ENCODE results near the gene ZNF234. TPM values are rescaled to one million over a fixed set of nuclear protein-coding genes. Genes with fewer than 3 reads are reported as not detected.
A peak's percentile ranks its signal among the peaks of the same experiment; 100 is the strongest.

ZNF234 gene
- total RNA-seq, 1 experiment from 2014 or later: 7.5 TPM

DNA sequence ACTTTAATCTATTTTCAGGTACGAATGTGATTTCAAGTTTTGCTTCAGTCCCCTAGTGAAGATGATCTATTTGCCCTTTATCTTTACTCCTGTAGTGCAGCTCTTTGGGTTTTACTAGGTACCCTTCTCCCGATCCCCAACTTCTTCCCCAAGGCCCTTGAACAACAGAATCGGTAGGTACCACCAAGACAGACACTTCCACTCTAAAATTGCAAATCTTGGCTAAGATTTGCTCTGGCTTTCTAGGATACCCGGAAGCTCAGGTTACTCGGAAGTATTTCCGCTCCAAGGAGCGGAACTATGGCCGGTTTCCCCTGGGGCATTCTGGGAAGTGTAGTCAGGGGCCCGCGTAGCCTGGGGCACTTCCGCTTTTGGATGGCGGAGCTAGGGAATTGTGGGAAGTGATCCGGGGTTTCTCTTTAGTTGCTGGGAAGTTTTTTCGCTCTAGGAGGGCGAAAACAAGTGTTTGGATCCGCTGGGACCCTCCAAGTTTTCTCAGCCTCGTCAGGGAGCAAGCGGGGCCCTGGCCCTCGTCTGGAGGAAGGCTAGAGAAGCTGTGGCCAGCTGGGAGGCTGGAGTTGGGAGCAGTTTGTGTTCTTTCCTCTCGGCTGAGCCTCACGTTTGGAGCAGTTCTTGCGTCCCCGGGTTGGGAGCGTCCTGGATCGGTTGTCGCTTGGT, 65.9 kb downstream of the ZNF234 start (continued):
- TF ChIP-seq, protein P1, sequence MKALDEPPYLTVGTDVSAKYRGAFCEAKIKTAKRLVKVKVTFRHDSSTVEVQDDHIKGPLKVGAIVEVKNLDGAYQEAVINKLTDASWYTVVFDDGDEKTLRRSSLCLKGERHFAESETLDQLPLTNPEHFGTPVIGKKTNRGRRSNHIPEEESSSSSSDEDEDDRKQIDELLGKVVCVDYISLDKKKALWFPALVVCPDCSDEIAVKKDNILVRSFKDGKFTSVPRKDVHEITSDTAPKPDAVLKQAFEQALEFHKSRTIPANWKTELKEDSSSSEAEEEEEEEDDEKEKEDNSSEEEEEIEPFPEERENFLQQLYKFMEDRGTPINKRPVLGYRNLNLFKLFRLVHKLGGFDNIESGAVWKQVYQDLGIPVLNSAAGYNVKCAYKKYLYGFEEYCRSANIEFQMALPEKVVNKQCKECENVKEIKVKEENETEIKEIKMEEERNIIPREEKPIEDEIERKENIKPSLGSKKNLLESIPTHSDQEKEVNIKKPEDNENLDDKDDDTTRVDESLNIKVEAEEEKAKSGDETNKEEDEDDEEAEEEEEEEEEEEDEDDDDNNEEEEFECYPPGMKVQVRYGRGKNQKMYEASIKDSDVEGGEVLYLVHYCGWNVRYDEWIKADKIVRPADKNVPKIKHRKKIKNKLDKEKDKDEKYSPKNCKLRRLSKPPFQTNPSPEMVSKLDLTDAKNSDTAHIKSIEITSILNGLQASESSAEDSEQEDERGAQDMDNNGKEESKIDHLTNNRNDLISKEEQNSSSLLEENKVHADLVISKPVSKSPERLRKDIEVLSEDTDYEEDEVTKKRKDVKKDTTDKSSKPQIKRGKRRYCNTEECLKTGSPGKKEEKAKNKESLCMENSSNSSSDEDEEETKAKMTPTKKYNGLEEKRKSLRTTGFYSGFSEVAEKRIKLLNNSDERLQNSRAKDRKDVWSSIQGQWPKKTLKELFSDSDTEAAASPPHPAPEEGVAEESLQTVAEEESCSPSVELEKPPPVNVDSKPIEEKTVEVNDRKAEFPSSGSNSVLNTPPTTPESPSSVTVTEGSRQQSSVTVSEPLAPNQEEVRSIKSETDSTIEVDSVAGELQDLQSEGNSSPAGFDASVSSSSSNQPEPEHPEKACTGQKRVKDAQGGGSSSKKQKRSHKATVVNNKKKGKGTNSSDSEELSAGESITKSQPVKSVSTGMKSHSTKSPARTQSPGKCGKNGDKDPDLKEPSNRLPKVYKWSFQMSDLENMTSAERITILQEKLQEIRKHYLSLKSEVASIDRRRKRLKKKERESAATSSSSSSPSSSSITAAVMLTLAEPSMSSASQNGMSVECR (CRISPR knock-in tag; IDR thresholded peaks at IDR 0.05; ENCODE audit: borderline replicate concordance): 0 out of 2 replicates have a peak, but pooled peaks have one; percentile 39
- no peak for TF ChIP-seq ZNF138 (CRISPR knock-in tag; conservative IDR thresholded peaks at IDR 0.05)
- no peak for TF ChIP-seq GRHL2 (CRISPR knock-in tag; IDR thresholded peaks at IDR 0.05; ENCODE audit: insufficient replicate concordance, severe bottlenecking)
- TF ChIP-seq, protein P2, sequence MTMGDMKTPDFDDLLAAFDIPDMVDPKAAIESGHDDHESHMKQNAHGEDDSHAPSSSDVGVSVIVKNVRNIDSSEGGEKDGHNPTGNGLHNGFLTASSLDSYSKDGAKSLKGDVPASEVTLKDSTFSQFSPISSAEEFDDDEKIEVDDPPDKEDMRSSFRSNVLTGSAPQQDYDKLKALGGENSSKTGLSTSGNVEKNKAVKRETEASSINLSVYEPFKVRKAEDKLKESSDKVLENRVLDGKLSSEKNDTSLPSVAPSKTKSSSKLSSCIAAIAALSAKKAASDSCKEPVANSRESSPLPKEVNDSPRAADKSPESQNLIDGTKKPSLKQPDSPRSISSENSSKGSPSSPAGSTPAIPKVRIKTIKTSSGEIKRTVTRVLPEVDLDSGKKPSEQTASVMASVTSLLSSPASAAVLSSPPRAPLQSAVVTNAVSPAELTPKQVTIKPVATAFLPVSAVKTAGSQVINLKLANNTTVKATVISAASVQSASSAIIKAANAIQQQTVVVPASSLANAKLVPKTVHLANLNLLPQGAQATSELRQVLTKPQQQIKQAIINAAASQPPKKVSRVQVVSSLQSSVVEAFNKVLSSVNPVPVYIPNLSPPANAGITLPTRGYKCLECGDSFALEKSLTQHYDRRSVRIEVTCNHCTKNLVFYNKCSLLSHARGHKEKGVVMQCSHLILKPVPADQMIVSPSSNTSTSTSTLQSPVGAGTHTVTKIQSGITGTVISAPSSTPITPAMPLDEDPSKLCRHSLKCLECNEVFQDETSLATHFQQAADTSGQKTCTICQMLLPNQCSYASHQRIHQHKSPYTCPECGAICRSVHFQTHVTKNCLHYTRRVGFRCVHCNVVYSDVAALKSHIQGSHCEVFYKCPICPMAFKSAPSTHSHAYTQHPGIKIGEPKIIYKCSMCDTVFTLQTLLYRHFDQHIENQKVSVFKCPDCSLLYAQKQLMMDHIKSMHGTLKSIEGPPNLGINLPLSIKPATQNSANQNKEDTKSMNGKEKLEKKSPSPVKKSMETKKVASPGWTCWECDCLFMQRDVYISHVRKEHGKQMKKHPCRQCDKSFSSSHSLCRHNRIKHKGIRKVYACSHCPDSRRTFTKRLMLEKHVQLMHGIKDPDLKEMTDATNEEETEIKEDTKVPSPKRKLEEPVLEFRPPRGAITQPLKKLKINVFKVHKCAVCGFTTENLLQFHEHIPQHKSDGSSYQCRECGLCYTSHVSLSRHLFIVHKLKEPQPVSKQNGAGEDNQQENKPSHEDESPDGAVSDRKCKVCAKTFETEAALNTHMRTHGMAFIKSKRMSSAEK (CRISPR knock-in tag; IDR thresholded peaks at IDR 0.05; ENCODE audit: borderline replicate concordance): no peak
- TF ChIP-seq SP1 (CRISPR knock-in tag; conservative IDR thresholded peaks at IDR 0.05): 0 out of 2 replicates have a peak, but pooled peaks have one; percentile 27
- TF ChIP-seq ZNF263 (CRISPR knock-in tag; IDR thresholded peaks at IDR 0.05; ENCODE audit: low read depth): no peak
- no peak for TF ChIP-seq TEAD4 (CRISPR knock-in tag; IDR thresholded peaks at IDR 0.05)
- TF ChIP-seq, protein P3, sequence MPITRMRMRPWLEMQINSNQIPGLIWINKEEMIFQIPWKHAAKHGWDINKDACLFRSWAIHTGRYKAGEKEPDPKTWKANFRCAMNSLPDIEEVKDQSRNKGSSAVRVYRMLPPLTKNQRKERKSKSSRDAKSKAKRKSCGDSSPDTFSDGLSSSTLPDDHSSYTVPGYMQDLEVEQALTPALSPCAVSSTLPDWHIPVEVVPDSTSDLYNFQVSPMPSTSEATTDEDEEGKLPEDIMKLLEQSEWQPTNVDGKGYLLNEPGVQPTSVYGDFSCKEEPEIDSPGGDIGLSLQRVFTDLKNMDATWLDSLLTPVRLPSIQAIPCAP (CRISPR knock-in tag; IDR thresholded peaks at IDR 0.05): no peak
- TF ChIP-seq ZNF416 (CRISPR knock-in tag; IDR thresholded peaks at IDR 0.05): no peak
- TF ChIP-seq ETV6 (CRISPR knock-in tag; IDR thresholded peaks at IDR 0.05): peak; percentile 55
- no peak for TF ChIP-seq MLX (CRISPR knock-in tag; IDR thresholded peaks at IDR 0.05)
- TF ChIP-seq GABPB1 (CRISPR knock-in tag; IDR thresholded peaks at IDR 0.05): no peak
- TF ChIP-seq, protein P4, sequence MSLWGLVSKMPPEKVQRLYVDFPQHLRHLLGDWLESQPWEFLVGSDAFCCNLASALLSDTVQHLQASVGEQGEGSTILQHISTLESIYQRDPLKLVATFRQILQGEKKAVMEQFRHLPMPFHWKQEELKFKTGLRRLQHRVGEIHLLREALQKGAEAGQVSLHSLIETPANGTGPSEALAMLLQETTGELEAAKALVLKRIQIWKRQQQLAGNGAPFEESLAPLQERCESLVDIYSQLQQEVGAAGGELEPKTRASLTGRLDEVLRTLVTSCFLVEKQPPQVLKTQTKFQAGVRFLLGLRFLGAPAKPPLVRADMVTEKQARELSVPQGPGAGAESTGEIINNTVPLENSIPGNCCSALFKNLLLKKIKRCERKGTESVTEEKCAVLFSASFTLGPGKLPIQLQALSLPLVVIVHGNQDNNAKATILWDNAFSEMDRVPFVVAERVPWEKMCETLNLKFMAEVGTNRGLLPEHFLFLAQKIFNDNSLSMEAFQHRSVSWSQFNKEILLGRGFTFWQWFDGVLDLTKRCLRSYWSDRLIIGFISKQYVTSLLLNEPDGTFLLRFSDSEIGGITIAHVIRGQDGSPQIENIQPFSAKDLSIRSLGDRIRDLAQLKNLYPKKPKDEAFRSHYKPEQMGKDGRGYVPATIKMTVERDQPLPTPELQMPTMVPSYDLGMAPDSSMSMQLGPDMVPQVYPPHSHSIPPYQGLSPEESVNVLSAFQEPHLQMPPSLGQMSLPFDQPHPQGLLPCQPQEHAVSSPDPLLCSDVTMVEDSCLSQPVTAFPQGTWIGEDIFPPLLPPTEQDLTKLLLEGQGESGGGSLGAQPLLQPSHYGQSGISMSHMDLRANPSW (CRISPR knock-in tag; conservative IDR thresholded peaks at IDR 0.05; ENCODE audit: low read depth): no peak
- TF ChIP-seq, protein P5, sequence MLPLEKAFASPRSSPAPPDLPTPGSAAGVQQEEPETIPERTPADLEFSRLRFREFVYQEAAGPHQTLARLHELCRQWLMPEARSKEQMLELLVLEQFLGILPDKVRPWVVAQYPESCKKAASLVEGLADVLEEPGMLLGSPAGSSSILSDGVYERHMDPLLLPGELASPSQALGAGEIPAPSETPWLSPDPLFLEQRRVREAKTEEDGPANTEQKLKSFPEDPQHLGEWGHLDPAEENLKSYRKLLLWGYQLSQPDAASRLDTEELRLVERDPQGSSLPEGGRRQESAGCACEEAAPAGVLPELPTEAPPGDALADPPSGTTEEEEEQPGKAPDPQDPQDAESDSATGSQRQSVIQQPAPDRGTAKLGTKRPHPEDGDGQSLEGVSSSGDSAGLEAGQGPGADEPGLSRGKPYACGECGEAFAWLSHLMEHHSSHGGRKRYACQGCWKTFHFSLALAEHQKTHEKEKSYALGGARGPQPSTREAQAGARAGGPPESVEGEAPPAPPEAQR (CRISPR knock-in tag; IDR thresholded peaks at IDR 0.05): no peak
- TF ChIP-seq ZNF219 (CRISPR knock-in tag; IDR thresholded peaks at IDR 0.05; ENCODE audit: borderline replicate concordance): no peak
- no peak for TF ChIP-seq OVOL2 (CRISPR knock-in tag; IDR thresholded peaks at IDR 0.05; ENCODE audit: borderline replicate concordance)
- no peak for TF ChIP-seq MYBL2 (CRISPR knock-in tag; IDR thresholded peaks at IDR 0.05)
- TF ChIP-seq PRRX2 (CRISPR knock-in tag; IDR thresholded peaks at IDR 0.05): no peak
- TF ChIP-seq E2F5 (CRISPR knock-in tag; IDR thresholded peaks at IDR 0.05): no peak

Data from WTC11 (cell line).